CD4-positive, alpha-beta T cell treated with Interleukin-10 for 1 hour (primary cell): ENCODE measurements around the gene SDK2.

Experiments
- DNase-seq: peaks from one replicate; pipeline ENCODE4 v3.0.0-alpha.2; 2020

SDK2 gene

DNA sequence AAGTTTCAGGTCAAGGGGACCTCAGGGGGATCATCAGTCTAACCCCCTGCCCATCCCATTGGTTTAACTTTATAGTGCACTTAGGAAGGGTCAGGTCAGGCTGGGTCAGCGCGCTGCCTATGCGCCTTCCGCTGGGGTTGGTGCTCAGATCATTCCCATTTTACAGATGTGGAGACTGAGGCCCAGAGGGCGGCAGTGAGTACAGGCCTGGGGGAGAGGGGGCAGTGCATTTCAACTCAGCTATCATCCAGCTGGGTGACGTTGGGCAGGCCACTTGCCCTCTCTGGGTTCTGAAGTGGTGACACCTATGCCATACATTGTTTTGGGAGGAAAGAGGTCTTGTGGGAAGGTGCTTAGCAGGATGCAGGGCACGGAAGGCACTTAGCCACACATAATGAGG lies 204.6 kb downstream of the SDK2 start:
- no peak for DNase-seq

DNA sequence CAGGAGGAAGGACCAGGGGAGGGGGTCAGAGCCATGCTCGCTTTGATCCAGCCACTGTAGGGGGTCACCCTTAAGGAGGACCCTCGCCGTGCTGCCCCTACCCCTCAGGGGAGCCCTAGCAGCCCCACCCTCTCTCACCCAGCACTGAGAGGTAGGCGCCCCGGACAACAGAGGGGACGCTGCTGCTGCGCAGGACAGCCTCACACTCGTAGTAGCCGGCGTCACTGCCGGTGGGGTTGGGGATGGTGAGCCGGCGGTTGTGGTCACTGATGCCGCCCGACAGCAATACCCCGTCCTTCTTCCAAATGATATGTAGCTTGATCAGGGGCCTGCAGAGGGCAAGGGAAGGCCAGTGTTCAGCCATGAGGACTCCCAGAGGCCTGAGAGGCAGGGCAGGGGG lies 206.4 kb downstream of the SDK2 start:
- no peak for DNase-seq

DNA sequence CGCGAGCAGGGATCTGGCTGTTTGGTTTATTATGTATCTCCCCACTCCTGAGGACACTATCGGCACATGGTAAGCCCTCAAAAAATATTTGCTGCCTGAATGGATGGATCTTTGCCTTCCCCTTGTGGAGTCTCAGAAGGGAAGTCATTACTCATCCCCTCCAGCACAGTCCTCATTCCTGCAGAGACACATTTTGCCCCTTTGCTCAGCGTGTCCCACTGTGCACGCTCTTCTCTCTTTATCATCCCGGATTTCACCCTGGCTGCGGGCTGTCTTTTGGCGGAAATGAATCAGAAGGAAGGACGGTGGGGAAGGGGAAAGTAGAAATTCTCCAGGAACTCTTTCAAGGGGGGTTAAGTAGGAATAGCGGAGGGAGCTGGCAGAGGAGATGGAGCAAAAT lies 207.3 kb downstream of the SDK2 start:
- no peak for DNase-seq

DNA sequence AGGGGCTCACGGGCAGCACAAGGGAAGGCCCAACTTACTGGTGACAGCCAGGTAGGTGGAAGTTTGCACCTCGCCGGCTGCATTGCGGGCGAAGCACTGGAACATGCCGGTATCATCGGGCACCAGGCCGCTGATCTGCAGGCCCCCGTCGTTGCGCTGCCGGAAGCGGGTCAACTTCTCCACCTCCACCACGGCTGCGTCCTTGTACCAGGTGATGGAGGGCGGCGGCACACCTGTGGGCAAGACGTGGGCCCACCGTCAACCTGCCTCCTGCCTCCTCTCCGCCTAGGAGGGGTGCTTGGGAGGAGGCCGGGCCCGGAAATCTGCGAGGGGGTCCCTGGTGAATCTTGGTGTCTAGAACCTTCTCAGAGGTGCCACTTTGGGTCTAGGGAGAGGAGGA lies 208.8 kb downstream of the SDK2 start:
- DNase-seq: no peak

DNA sequence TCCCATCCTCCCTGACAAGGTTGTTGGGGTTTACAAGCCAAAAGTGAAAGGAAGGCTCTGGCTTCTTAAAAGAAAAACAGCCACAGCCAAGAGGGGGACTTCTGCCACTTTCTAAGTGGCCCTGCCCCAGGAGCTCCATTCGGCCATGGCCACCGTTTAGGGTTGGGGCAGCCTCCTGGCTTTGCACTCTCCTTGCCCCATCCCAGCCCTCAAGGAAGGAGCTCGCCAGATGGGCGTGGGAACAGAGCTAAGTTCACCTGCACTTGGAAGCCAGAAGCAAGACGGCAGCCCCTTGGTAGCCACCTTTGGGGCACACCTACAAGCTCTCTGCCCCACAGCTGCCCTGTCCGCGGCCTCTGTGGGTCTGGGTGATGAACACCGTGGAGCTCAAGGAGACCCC lies 210.1 kb downstream of the SDK2 start:
- no peak for DNase-seq

DNA sequence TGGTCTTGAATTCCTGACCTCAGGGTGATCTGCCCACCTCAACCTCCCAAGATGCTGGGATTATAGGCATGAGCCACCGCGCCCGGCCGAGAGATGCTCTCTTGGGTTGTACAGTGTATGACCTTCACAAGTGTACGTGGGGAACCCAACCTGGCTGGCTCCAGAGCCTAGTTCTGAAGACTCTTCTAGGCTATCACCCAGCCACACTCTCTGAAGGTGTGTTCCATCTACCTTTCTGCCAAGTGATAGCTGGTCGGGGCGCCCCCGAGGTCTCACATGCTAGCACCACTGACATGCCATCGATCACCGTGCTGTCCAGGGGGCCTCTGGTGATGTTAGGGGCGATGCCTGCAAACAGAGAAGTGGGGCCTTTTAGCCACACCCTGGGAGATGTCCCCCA lies 210.7 kb downstream of the SDK2 start:
- DNase-seq: no peak

DNA sequence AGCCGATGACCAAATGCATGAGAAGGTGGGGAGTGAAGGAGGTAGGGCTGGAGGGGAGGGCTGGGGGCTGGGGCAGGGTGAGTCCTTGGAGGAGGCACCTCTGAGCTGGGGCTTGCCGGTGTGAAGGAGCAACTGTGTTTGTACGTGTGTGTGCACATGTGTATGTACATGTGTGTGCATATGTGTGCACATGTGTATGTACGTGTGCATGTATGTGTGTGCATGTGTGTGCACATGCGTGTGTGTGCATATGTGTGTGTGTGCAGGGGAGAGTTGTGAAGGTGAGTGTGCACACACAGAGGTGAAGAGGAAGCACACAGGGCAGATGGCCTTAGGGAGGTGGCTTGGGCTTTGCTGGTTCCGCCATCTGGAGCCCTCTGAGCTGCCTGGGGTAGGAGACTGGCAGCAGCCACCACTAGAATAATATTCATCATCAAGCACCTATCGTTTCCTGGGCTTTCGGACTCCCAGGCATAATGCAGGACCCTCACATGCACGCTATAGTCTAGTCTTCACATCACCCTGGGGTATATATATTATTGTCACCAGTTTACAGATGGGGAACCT lies 211.5 kb downstream of the SDK2 start:
- no peak for DNase-seq

DNA sequence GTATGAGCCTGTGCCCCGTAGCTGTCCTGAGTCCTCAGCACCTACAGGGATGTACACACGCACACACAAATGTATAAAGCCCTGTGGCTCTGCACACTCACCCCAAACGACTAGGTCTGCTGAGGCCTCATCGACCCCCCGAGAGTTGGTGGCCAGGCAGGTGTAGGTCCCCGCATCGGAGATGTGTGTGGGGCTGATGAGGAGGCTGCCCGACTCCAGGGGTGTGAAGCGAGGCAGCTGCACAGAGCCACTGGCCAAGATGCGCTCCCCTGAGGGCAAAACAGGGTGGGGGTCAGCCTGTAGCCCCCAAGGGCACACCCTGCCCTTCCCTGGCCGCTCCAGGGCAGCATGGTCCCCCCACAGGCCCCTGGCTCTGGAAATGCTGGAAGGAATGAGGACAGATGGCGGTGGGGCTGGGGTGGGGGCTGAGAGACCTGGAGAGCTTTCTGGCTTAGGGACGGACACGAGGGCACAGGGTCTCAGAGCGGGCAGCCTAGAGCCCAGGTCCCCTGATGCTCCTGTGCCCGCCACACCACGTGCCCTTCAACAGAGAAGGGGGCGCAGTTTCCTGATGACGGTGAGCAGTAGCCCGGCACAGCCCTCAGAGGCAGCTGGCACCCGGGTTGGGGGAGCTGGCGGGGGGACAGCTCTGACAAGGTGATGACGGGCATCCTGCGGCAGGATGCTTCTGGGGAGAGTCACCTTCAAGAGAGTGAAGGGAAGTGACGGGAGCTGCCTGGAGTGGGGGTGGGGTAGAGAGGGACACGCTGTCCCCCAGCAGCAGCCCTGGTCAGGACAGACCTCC lies 212.6 kb downstream of the SDK2 start:
- no peak for DNase-seq

DNA sequence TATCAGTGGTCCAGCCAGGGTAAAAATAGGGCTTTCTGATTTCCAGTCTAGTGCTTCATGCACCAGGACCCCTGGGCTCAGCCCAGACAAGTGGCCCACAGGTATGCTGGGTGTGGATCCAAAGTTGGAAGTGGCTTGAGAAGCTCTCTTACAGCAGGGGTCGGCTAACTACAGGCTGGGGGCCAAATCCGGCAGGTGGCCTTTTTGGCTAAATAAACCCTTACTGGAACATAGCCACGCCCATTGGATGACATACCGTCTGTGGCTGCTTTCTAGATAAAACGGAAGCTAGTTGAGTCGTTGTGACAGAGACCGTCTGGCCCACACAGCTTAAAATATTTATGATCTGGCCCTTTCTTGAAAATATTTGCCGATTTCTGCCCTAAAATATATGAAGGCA lies 213.4 kb downstream of the SDK2 start:
- peak; percentile 2 for DNase-seq

DNA sequence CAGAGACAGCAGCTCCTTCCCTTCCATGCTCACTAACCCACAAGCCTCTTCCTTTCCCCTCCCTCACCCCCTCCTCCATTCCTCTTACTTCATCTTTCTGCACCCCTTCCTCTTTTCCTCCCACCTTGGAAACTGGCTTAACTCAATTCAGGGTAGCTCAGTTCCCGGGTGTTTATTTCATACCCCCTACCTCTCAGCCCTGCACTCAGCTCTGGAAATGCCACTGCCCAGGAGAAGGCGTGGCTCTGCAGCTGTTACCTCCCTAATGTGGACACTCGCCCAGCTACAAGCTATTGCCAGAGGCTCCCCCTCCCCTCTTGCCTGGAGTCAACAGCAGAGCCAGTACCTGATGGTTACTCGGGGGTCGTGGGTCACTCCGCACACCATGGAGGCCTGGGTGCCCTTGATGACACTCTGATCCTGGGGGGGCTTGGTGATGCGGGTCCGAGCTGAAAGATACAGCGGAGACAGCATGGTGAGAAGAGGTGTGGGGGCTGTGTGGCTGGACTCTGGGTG lies 214.0 kb downstream of the SDK2 start:
- no peak for DNase-seq

DNA sequence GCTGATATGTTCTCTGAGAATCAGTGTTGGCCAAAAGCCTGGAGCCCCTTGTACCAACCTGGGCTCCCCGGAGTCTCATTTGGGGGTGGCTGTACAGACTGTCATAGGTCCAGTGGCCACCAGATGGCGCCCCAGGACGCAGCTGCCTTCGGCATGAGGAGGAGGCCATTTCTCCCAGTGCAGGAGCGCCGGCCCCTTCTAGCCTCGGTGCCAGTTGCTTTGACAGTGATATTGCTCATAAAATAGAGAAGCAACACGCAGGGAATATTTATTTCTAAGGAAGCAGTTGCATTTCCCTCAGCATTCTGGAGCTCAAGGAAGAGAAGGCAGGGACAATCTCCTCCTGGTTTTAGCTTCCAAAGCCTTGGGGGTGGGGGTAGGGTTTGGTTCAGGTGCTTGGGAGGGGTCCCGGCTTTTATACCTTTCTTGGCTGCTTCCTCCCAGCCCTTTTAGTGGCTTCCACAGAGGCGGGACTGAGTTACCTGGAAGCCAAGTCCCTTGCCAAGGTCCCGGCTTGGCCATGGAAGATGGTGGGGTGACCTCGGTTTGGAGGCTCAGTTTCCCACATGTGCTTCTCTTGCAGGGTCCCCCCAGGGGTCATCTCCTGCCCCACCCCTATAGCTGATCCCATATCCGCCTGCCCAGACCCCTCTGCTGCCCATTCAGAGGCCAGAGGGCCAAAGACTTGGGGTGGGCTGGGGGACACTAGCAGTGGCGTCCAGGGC lies 214.6 kb downstream of the SDK2 start:
- peak; percentile 77 for DNase-seq

DNA sequence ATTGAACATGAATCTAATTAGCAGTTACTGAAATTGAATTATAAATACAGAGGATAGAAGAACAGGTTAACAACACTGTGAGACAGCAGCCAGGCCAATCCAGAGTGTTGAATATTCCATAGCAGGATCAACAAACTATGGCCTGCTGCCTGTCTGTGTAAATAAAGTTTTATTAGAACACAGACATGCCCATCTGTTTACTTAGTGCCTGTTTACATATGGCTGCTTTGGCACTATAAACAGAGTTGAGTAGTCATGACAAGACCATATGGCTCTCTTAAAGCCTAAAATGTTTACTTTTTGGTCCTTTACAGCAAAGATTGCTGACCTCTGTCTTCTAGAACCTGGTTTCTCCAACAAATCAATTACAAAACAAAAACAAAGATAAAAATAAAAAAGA lies 217.0 kb downstream of the SDK2 start:
- DNase-seq: no peak

DNA sequence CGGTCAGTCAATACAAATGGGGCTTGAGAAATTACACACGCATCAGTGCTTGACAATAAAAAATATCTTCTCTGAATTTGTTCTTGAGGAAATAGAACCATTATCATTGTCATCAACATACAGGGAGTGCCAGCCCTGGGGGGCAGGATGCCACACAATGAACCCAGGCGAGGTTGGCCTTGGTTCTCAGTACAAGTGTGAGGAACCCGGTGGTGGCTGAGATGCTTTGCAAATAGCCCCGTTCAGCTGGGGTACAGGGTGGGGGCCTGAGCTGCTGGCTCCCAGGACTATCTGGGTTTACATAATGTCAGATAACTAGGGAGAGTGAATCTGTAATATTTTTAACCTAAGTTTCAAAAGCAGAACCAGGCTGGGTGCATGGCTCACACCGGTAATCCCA lies 219.7 kb downstream of the SDK2 start:
- no peak for DNase-seq

DNA sequence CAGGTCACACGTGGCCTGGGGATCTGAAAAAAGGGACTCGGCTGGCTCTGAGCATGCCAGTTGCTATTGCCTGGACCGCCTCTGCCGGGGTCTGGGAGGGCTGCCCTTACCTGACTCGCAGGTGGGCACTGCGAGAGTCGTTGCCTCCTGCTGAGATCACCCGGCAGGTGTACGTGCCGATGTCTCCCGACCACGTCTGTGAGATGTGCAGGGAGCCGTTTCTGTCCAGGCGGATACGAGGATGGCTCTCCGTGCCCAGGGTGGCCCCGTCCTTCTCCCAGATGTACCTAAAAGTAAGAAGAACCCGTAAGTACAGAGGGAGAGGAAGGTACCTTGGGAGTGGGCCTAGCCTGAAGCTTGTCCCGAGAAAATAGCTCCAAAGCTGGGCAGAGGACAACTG lies 220.4 kb downstream of the SDK2 start:
- DNase-seq: no peak

DNA sequence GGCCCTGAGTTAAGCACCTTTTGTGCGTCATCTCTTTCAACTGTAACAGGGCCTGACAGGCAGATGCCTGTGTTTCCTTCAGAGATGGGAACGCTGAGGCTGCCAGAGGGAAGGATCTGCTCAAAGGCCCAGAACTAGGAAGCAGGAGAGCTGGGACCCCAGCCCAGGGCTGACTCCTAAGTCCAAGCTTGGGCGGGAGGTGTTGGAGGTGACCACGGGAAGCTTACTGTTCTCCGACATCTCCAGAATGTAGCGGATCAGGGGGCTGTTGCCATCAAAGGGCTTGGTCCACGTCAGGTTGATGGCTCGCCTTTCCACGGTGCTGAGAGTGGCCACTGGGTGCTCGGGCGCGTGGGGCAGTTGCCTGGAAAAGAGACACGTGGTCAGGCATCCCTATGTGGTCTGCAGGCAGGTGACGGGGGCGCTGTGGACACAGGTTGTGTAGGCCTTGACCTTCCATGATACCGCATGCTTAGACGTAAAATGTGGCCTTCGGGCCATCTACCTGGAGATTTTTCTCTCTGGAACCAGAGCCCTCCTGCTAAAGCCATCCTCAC lies 221.0 kb downstream of the SDK2 start:
- no peak for DNase-seq

DNA sequence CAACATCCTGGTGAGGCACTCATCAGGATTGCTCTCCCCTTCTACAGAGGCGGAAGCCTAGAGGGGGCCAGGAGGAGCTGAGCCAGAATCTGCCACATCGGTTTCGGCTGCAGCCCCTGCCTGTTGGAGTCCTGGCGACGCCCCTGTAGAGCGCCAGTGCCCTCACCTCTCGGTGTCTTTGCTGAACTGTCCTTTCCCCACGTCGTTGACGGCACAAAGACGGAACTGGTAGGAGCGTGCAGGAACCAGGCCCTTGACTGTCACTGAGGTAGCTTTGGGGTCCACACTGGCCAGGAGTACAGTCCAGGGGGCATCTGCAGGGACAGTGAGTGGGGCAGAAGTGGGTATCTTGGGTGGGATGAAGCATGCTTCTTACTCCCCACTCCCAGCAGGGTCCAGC lies 222.1 kb downstream of the SDK2 start:
- no peak for DNase-seq

DNA sequence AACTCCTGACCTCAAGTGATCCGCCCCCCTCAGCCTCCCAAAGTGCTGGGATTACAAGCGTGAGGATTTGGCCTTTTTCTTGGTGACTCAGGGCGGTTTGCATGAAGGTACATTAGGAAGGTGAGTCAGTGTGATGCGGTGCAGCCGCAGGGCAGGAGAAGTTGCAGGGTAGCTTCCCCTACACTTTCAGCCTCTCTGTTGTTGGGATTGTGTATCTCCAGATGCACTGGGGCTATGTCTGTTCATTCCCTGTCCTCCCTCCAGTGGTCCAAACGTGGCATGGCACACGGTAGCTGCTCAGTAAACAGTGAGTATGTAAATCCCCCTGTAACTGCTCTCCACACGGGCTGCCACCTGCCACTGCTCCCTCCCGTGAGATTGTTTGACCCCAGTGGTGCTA lies 223.3 kb downstream of the SDK2 start:
- DNase-seq: no peak

DNA sequence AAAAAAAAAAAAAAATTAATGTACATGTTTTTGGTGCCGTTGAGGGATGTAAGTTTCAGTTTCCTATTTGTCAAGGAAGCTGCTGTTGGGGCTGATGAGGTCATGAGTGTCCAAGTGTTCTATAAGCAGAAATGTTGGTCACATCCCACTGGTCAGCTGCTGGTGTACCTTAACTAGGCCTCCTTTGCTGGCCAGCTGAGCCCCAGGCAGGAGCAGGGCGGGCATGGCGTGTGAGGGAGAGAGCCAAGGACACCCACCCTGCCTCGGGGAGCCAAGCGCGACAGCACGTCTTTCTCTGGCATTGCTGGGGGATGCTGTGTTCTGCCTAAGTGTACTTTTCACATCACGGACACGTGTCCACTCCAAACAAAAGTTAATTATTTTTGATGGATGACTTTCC lies 224.4 kb downstream of the SDK2 start:
- no peak for DNase-seq

DNA sequence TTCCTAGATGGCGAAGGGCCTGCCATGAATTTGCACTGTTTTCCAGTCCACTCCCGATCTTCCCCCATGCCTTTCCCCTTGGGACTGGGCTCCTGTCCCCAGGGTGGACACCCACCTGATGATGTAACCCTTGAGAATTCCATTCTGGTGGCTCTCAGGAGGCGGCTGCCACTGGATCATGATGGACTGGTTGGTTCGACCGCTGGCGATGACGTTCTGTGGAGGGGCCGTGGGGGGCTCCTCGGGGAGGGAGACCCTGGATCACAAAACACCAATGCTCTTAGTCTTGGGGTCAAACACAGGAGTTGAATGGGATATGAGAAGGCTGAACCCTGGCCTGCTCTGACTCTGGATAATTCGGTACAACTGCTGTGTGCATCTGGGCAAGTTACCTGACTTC lies 225.2 kb downstream of the SDK2 start:
- no peak for DNase-seq

DNA sequence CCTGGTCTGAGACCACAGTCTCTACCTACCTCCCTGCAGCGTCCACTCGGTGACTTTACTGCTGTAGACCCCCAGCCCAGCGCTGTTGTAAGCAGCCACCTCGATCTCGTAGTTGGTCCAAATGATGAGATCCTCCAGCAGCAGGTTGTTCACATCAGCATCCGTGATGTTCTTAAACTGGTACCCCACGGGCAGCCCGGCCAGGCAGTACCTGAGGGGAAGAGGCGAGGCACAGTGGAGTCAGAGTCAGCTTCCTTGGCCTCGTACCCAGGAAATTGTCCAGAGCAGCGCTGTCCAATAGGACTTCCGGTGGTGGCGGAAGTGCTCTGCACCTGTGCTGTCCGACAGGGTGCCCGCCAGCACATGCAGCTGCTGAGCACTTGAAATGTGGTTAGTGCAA lies 228.5 kb downstream of the SDK2 start:
- no peak for DNase-seq

DNA sequence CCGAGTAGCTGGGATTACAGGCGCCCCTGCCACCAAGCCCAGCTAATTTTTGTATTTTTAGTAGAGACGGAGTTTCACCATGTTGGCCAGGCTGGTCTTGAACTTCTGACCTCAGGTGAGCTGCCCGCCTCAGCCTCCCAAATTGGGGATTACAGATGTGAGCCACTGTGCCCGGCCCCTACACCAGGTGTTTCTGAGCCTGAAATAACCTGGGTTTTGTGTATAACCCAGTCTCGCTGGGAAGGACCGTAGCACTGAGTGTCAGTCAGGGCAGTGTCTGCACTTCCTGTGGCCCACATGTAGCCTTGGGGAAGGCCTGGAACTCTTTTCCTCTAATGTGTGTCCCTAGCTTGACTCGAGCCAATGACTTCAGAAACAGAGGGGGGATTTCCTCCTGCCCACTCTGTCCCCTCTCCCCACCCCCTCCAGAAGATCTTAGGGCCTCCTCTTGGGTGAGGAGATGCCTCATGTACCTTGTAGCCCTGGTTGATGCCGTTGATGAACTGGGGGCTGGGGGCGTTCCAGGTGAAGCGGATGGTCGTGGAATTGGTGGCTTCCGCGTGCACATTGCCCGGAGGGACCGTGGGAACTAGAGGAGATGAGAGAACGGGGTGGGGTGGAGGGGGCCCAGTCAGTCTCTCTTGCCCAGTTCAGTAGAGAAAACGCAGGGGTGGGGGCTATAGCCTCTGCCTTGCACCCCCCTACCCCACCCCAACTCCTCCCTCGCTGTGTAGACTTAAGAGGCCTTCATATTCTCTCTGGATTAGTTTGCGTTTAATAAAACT lies 229.9 kb downstream of the SDK2 start:
- no peak for DNase-seq

DNA sequence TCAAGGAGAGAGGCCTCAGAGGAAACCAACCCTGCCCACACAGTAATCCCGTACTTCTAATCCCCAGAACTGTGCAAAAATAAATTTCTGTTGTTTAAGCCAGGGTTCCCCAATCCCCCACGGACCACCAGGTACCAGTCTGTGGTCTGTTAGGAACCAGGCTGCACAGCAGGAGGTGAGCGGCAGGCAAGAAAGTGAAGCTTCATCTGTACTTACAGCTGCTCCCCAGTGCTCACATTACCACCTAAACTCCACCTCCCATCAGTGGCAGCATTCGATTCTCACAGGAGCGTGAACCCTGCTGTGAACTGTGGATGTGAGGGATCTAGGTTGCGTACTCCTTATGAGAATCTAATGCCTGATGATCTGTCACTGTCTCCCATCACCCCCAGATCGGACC lies 231.3 kb downstream of the SDK2 start:
- DNase-seq: no peak

DNA sequence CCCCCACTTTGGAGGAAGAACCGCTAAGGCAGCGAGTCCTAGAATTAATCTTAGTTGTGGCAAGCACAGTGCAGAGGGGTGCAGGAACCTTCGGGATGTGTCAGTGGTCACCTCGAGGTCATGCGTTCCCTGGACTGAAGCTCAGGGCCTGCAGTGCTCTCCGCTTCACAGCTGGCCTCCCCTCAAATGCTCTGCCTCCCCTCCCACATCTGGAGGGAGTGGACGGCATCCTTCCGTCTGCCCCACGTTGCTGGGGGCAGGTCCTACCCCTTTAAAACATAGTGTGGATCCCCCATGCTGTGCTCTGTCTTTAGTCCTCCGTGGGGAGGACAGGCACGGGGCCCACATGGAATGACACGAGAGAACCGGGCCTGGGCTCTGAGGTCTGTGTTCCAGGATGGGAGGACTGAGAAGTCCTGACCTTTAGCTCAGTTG lies 232.9 kb downstream of the SDK2 start:
- no peak for DNase-seq
